Measurements from ENCODE around the gene CDK3. TPM values are rescaled to one million over a fixed set of nuclear protein-coding genes. Genes with fewer than 3 reads are reported as not detected.
"Not testable (repeated sequence)": the region's sequence is repeated elsewhere in the genome, so short reads cannot be mapped to it uniquely, and the experiment has no call there.

CDK3 gene
- total and polyA plus RNA-seq, 3 experiments from 2014 or later = 5.0 to 5.5 TPM; not detected in 1

DNA sequence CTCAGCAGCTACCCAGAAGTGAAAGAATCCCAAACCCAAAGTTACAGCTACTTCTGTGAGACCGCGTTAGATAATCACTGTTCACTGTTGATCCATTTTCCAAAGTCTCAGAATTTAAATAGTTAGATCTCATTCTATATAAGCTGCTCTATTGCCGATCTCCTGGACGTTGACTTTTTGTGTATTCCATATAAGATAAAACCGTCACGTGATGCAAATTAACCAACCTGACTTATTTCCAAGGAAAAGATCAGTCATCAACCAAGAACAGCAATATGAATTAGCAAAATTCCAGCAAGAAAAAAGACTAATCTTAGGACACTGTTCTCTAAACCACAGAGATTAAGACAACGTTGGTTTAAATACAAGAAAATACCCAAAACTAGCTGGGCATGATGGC, 30.0 kb upstream of the CDK3 start:
- ChIA-PET CTCF (interaction anchor here (2.0 kb wide), 1 partner anchor 217 kb away, joined by 4 read pairs; no protein-coding TSS in a partner anchor), POLR2A (interaction anchor here (0.6 kb wide), 1 partner anchor 130 kb away, joined by 3 read pairs; no protein-coding TSS in a partner anchor)
- no peak for DNase-seq
- no peaks in the 10 kb centered on the region for H3K9me3 ChIP-seq (ENCODE audit: low read length)
- H3K27me3 ChIP-seq (ENCODE audit: insufficient read depth, low read length, poor library complexity, severe bottlenecking) = no peaks in the 10 kb centered on the region
- Mint-ChIP-seq H3K27ac (peak overlapping the region in 3 of 8 donors; percentile 39 to 42 (median 41)), H3K36me3 (peaks cover 0 to 40% (median 8%) of the 10 kb centered on the region in 3 donors), H3K4me1 (peaks cover 19 to 44% (median 40%) of the 10 kb centered on the region in 3 donors), H3K9me3 (no peaks in the 10 kb centered on the region), H3K27me3 (no peaks in the 10 kb centered on the region), H3K4me3 (no peak overlapping the region)
- H3K36me3 ChIP-seq (ENCODE audit: insufficient read depth, low read length) = no peaks in the 10 kb centered on the region
- no peak overlapping the region for H3K4me3 ChIP-seq (ENCODE audit: low read length)
- peaks cover 2% of the 10 kb centered on the region for H3K4me1 ChIP-seq (ENCODE audit: insufficient read depth, low read length)
- no peak overlapping the region for H3K27ac ChIP-seq (ENCODE audit: low read depth, low read length)

DNA sequence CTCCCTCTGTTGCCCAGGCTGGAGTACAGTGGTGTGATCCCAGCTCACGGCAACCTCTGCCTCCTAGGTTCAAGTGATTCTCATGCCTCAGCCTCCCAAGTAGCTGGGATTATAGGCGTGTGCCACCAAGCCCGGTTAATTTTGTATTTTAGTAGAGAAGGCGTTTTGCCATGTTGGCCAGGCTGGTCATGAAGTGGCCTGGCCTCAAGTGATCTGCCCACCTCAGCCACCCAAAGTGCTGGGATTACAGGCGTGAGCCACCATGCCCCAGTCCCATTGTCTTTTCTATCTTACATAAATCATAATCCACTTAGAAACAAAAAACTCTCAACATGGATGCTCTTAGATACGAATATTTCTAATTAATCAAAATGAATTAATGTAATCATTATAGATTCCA, 25.5 kb upstream of the CDK3 start:
- H3K27ac ChIP-seq (ENCODE audit: low read depth, low read length); H3K4me3 ChIP-seq (ENCODE audit: low read length); H3K36me3 ChIP-seq (ENCODE audit: insufficient read depth, low read length); H3K27me3 ChIP-seq (ENCODE audit: insufficient read depth, low read length, poor library complexity, severe bottlenecking); POLR2A ChIA-PET; H3K27me3 Mint-ChIP-seq; DNase-seq; CTCF ChIA-PET; H3K9me3 ChIP-seq (ENCODE audit: low read length); H3K9me3 Mint-ChIP-seq: not testable (repeated sequence)
- Mint-ChIP-seq H3K36me3 (peaks cover 0 to 56% (median 4%) of the 10 kb centered on the region in 3 donors), H3K4me1 (peaks cover 38 to 72% (median 68%) of the 10 kb centered on the region in 3 donors), H3K27ac (peak overlapping the region in 1 of 8 donors; percentile 67), H3K4me3 (peak overlapping the region in 1 of 7 donors; percentile 48)
- peaks cover 20% of the 10 kb centered on the region for H3K4me1 ChIP-seq (ENCODE audit: insufficient read depth, low read length)

DNA sequence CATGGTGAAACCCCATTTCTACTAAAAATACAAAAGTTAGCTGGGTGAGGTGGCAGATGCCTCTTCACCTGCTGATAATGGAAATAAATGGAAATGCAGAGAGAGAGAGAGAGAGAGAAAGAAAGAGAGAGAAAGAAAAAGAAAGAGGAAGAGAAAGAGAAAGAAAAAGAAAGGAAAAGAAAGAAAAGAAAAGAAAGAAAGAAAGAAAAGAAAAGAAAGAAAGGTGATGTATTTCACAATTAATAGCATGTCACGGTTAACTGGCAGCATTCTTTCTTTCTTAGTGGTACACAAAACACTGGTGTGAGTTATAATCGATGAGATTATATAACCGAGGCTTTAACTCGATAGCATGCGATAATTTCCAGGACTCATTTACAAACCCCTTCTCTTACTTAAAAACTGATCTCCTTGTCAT, 24.9 kb upstream of the CDK3 start:
- Mint-ChIP-seq H3K4me1 (peaks cover 37 to 71% (median 65%) of the 10 kb centered on the region in 3 donors), H3K4me3 (peak overlapping the region in 2 of 7 donors; percentile 35 to 48), H3K9me3 (no peaks in the 10 kb centered on the region), H3K27ac (peak overlapping the region in 4 of 8 donors; percentile 28 to 67 (median 62)), H3K27me3 (no peaks in the 10 kb centered on the region), H3K36me3 (peaks cover 0 to 51% (median 4%) of the 10 kb centered on the region in 3 donors)
- Histone ChIP-seq H3K27me3 (ENCODE audit: insufficient read depth, low read length, poor library complexity, severe bottlenecking) (no peaks in the 10 kb centered on the region), H3K9me3 (ENCODE audit: low read length) (no peaks in the 10 kb centered on the region), H3K4me1 (ENCODE audit: insufficient read depth, low read length) (peaks cover 26% of the 10 kb centered on the region), H3K36me3 (ENCODE audit: insufficient read depth, low read length) (no peaks in the 10 kb centered on the region), H3K27ac (ENCODE audit: low read depth, low read length) (no peak overlapping the region), H3K4me3 (ENCODE audit: low read length) (no peak overlapping the region)
- CTCF ChIA-PET = no interaction called here
- POLR2A ChIA-PET = no interaction called here
- no peak for DNase-seq

DNA sequence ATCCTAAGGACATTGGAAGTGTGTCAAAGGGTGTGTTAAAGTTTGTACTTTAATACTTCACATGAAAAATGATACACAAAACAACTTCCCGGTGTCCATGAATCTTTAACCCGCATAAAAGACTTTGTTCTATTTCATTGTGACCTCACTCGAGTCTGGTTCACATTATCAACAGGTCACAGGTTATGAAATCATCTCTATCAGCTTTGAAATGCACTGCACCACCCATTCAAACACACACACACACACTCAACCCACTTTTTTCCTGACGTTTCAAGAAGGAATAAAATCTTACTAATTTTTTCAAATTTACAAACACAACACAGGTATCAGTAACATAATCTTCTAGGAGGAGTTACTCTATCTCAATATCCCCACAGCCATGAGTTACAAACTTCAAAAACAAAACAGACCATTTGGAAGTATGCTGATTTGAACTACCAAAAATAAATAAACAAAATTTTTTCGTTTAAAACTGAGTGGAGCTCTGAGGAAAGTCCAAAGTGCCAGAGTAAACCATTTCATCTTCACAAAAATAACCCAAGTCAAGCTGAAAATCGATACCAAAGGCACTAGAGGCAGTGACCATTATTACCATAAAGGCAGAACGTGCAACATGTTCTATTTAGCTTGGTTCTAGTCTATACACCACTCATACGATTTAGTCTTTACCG, 24.3 kb upstream of the CDK3 start:
- no peaks in the 10 kb centered on the region for H3K27me3 Mint-ChIP-seq
- no peak overlapping the region for H3K27ac ChIP-seq (ENCODE audit: low read depth, low read length)
- peaks cover 31% of the 10 kb centered on the region for H3K4me1 ChIP-seq (ENCODE audit: insufficient read depth, low read length)
- H3K36me3 Mint-ChIP-seq = peaks cover 0 to 47% (median 4%) of the 10 kb centered on the region in 3 donors
- DNase-seq = no peak
- ChIA-PET CTCF (no interaction called here), POLR2A (interaction anchor here (0.6 kb wide), 1 partner anchor 135 kb away, joined by 5 read pairs; no protein-coding TSS in a partner anchor)
- no peak overlapping the region for H3K4me3 ChIP-seq (ENCODE audit: low read length)
- peak overlapping the region in 6 of 7 donors; percentile 26 to 78 (median 43) for H3K4me3 Mint-ChIP-seq
- no peaks in the 10 kb centered on the region for H3K36me3 ChIP-seq (ENCODE audit: insufficient read depth, low read length)
- no peaks in the 10 kb centered on the region for H3K9me3 Mint-ChIP-seq
- H3K27me3 ChIP-seq (ENCODE audit: insufficient read depth, low read length, poor library complexity, severe bottlenecking) = no peaks in the 10 kb centered on the region
- no peaks in the 10 kb centered on the region for H3K9me3 ChIP-seq (ENCODE audit: low read length)
- peak overlapping the region in 5 of 8 donors; percentile 14 to 67 (median 45) for H3K27ac Mint-ChIP-seq
- peaks cover 38 to 73% (median 67%) of the 10 kb centered on the region in 3 donors for H3K4me1 Mint-ChIP-seq

DNA sequence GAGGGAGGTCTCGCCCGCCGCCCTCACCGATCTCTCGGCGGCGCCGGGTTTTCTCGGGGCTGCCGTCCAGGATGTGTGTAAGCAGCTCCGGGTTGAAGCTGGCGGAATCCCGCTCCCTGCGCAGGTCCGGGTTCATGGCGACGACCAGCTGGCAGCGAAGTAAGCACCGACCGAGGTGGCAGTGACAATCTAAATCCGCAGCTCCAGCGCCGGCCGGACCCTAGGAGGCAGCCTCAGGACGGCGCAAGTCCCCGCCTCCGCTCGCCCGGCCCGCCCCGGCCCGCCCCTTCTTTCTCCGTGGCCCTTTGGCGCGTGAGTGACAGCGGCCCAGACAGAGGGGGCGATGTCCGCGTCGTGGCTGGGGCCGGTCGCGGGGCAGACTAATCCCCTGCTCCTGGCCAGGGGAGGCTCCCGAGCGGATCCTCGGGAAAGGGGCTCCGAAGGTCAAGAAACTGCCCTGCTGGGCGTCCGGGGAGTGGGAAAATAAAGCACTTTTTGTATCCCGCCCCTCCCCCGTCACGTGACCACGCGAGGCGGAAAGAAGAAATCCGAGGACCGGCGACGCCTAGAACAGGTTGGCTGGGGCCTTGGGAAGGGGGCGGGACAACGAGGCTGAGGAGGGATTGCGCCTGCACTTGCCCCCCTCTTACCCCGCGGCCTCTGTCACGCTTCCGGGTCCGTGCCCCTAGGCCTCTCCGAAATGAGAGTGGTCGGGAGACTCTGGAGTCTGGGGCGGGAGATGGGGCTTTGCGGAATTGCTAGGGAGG, 21.5 kb upstream of the CDK3 start, which contains the start of the genes ACOX1 and TEN1:
Gene ACOX1 (minus strand): TSS at position 229 of the 767 bp plus-strand sequence. CDS start 93 bp downstream, at position 136.
Gene TEN1 (plus strand): TSS at position 303 of the 767 bp plus-strand sequence. CDS start 6,953 bp downstream, outside the sequence.
- Mint-ChIP-seq H3K9me3 (no peaks in the 10 kb centered on the region), H3K4me3 (peak within 1 kb of the TSS; percentile 96 to 100 (median 99)), H3K27ac (peak within 1 kb of the TSS; percentile 99 to 100 (median 100)), H3K4me1 (peaks cover 35 to 56% (median 47%) of the 10 kb centered on the region in 3 donors), H3K27me3 (peaks cover 0 to 1% of the 10 kb centered on the region in 2 donors), H3K36me3 (peaks cover 0 to 28% (median 0%) of the 10 kb centered on the region in 3 donors)
- peaks cover 31% of the 10 kb centered on the region for H3K4me1 ChIP-seq (ENCODE audit: insufficient read depth, low read length)
- CTCF ChIA-PET = no interaction called here
- POLR2A ChIA-PET = interaction anchor here (0.6 to 1.0 kb wide), 3 partner anchors 83 to 196 kb away, joined by 3 to 4 read pairs (median 3); partner anchors contain the start of genes TRIM65 and UNK
- peak within 1 kb of the TSS; percentile 95 for H3K27ac ChIP-seq (ENCODE audit: low read depth, low read length)
- DNase-seq = peak; percentile 93 to 97 (median 95)
- H3K4me3 ChIP-seq (ENCODE audit: low read length) = peak within 1 kb of the TSS; percentile 84
- H3K9me3 ChIP-seq (ENCODE audit: low read length) = no peaks in the 10 kb centered on the region
- H3K27me3 ChIP-seq (ENCODE audit: insufficient read depth, low read length, poor library complexity, severe bottlenecking) = no peaks in the 10 kb centered on the region
- no peaks in the 10 kb centered on the region for H3K36me3 ChIP-seq (ENCODE audit: insufficient read depth, low read length)

DNA sequence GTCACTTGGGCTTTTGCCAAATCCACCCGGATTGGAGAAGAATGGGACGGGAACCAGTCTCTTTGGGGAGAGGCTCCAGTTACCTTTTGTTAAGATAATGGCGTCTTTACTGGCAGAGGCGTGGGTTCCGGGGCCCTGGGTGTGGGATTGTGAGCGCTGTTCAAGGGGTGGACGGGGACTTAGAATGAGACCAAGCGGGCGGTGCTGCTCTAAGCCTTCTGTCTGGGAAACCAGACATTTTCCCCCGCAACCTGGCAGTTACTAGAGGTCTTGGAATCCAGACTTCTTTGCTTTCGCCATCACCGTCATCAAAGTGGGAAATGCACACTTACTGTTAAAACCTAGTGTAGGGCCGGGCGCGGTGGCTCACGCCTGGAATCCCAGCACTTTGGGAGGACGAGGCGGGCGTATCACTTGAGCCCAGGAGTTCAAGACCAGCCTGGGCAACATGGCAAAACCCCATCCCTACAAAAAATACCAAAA, 20.9 kb upstream of the CDK3 start:
- H3K9me3 Mint-ChIP-seq = no peaks in the 10 kb centered on the region
- peak overlapping the region; percentile 95 for H3K27ac ChIP-seq (ENCODE audit: low read depth, low read length)
- peaks cover 32 to 52% (median 42%) of the 10 kb centered on the region in 3 donors for H3K4me1 Mint-ChIP-seq
- H3K9me3 ChIP-seq (ENCODE audit: low read length) = no peaks in the 10 kb centered on the region
- ChIA-PET POLR2A (interaction anchor here (0.7 to 1.1 kb wide), 4 partner anchors 50 to 103 kb away, joined by 3 read pairs; partner anchors contain the start of gene SRP68), CTCF (interaction anchor here (1.4 kb wide), 1 partner anchor 21 kb away, joined by 5 read pairs; the partner anchor contains the start of gene CDK3)
- peak overlapping the region; percentile 84 for H3K4me3 ChIP-seq (ENCODE audit: low read length)
- peaks cover 0 to 1% of the 10 kb centered on the region in 2 donors for H3K27me3 Mint-ChIP-seq
- peak overlapping the region; percentile 99 to 100 (median 100) for H3K27ac Mint-ChIP-seq
- H3K4me1 ChIP-seq (ENCODE audit: insufficient read depth, low read length) = peaks cover 31% of the 10 kb centered on the region
- H3K36me3 Mint-ChIP-seq = peaks cover 0 to 24% (median 0%) of the 10 kb centered on the region in 3 donors
- no peaks in the 10 kb centered on the region for H3K36me3 ChIP-seq (ENCODE audit: insufficient read depth, low read length)
- no peaks in the 10 kb centered on the region for H3K27me3 ChIP-seq (ENCODE audit: insufficient read depth, low read length, poor library complexity, severe bottlenecking)
- DNase-seq = no peak
- peak overlapping the region; percentile 96 to 100 (median 99) for H3K4me3 Mint-ChIP-seq

DNA sequence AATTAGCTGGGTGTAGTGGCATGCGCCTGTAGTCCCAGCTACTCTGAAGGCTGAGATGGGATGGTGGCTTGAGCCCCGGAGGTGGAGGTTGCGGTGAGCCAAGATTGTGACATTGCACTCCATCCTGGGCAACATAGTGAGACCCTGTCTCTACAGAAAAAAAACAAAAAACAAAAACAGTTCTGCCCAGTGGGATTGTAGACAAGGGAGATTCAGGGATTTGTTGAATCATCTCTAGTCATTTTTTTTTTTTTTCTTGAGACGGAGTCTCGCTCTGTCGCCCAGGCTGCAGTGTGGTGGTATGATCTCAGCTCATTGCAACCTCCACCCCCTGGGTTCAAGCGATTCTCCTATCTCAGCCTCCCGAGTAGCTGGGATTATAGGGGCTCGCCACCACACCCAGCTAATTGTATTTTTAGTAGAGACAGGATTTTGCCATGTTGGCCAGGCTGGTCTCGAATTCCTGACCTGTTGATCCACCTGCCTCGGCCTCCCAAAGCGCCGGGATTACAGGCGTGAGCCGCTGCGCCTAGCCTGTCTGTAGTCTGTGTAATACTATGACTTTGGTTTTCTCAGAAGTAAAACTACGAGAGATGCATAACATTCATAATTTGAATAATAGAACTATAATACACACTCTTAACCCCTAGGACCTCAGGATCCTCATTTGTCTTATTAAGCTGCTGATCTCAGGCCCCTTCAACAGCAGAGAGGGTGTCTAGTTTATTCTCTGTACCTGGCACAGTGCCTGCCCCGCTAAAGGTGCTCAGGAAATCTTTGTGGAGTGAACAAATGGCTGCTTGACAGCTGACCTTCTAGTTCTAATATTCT, 20.3 kb upstream of the CDK3 start:
- Mint-ChIP-seq H3K36me3 (peaks cover 0 to 24% (median 0%) of the 10 kb centered on the region in 3 donors), H3K9me3 (no peaks in the 10 kb centered on the region), H3K4me1 (peaks cover 32 to 48% (median 42%) of the 10 kb centered on the region in 3 donors), H3K27me3 (peaks cover 0 to 1% of the 10 kb centered on the region in 2 donors), H3K27ac (peak overlapping the region; percentile 99 to 100 (median 100)), H3K4me3 (peak overlapping the region; percentile 96 to 100 (median 99))
- peak overlapping the region; percentile 95 for H3K27ac ChIP-seq (ENCODE audit: low read depth, low read length)
- ChIA-PET CTCF (interaction anchor here (0.7 to 1.4 kb wide), 5 partner anchors 17 to 119 kb away, joined by 3 to 6 read pairs (median 4); partner anchors contain the start of genes CDK3 and MRPL38), POLR2A (interaction anchor here (0.6 to 1.1 kb wide), 9 partner anchors 49 to 758 kb away, joined by 3 to 7 read pairs (median 3); partner anchors contain the start of gene SRP68)
- no peaks in the 10 kb centered on the region for H3K9me3 ChIP-seq (ENCODE audit: low read length)
- H3K4me1 ChIP-seq (ENCODE audit: insufficient read depth, low read length) = peaks cover 31% of the 10 kb centered on the region
- peak overlapping the region; percentile 84 for H3K4me3 ChIP-seq (ENCODE audit: low read length)
- H3K27me3 ChIP-seq (ENCODE audit: insufficient read depth, low read length, poor library complexity, severe bottlenecking) = no peaks in the 10 kb centered on the region
- DNase-seq = no peak
- no peaks in the 10 kb centered on the region for H3K36me3 ChIP-seq (ENCODE audit: insufficient read depth, low read length)
